Heart right ventricle (tissue), 16 donors: ENCODE data around the gene DHRS4L2. TPM values are rescaled to one million over a fixed set of nuclear protein-coding genes. Genes with fewer than 3 reads are reported as not detected.
"Not testable (repeated sequence)": the region's sequence is repeated elsewhere in the genome, so short reads cannot be mapped to it uniquely, and the experiment has no call there.

Experiments used
- ATAC-seq, 8 donors: fragments of 200-7000 bp; cut with Tn5 transposase; one replicate each; pipeline ENCODE4 v1.9.1; 2020; ENCODE audit warnings: mild to moderate bottlenecking in 8 of 8, moderate library complexity in 8 of 8, moderate number of reproducible peaks in 1 of 8
- DNase-seq, 2 donors: peaks; one replicate each; pipeline ENCODE4 v3.0.0-alpha.2; 2020
- H3K27ac ChIP-seq, 10 donors: fragments of 200-600 bp; sonication (generic) in 2 of 10; one replicate each; pipeline versions ENCODE4 v1.5.0 to v1.8.0; 2020 to 2022; ENCODE audit warnings: mild to moderate bottlenecking in 3 of 10
- H3K27me3 ChIP-seq, 7 donors: fragments of 200-600 bp; one replicate each; pipeline ENCODE4 v1.8.0; 2021 to 2022; ENCODE audit warnings: mild to moderate bottlenecking in 2 of 7
- H3K36me3 ChIP-seq, 9 donors: fragments of 200-600 bp; sonication (generic) in 1 of 9; one replicate each; pipeline versions ENCODE4 v1.5.0 to v1.8.0; 2020 to 2022; ENCODE audit warnings: mild to moderate bottlenecking in 2 of 9
- H3K4me1 ChIP-seq, 9 donors: fragments of 200-600 bp; sonication (generic) in 1 of 9; one replicate each; pipeline versions ENCODE4 v1.5.0 to v1.8.0; 2020 to 2022; ENCODE audit warnings: mild to moderate bottlenecking in 4 of 9
- H3K4me3 ChIP-seq, 10 donors: fragments of 200-600 bp; sonication (generic) in 2 of 10; one replicate each; pipeline versions ENCODE4 v1.5.0 to v1.8.0; 2020 to 2022; ENCODE audit warnings: mild to moderate bottlenecking in 7 of 10, moderate library complexity in 2 of 10
- H3K9me3 ChIP-seq, 11 donors: fragments of 200-600 bp in 10 of 11; sonication (generic) in 2 of 11; one replicate each; pipeline versions ENCODE4 v1.5.0 to v1.8.0; 2013 to 2022; ENCODE audit warnings: mild to moderate bottlenecking in 2 of 11, control low read depth in 1 of 11, moderate library complexity in 1 of 11
- CTCF ChIP-seq, 9 donors: fragments of 200-600 bp; sonication (generic) in 2 of 9; IDR thresholded peaks; one replicate each; pipeline versions ENCODE4 v1.5.0 to v1.8.0; 2021 to 2022; ENCODE audit warnings: antibody characterized with exemption in 9 of 9, mild to moderate bottlenecking in 5 of 9, moderate library complexity in 1 of 9
- WGBS, 2 donors: extraction: QIAGEN DNeasy Blood & Tissue Kit; methylation state at CpG; one replicate each; pipeline ENCODE4 v1.1.7; 2013; ENCODE audit warnings: inconsistent platforms in 1 of 2; 5-methylcytosine and 5-hydroxymethylcytosine counted together
- intact Hi-C, 10 donors: fragments of 100-400 bp; cut with DNase I; formaldehyde crosslinking; loops; one replicate each; pipeline versions ENCODE4 v1.11.1 to v1.14.2; 2022
- polyA plus RNA-seq, 2 donors: library from polyadenylated mRNA; stranded (reverse); fragments of 200-250 nt; gene quantifications; one replicate each; pipeline ENCODE4 v1.2.3, GENCODE V29; 2013
- total RNA-seq, 10 donors: library from RNA; stranded (reverse); fragmentation: NEBNext Ultra II Directional in 3 of 10; extraction: Animal tissue kit (Norgen Biotek cat#: 25700) in 3 of 10; gene quantifications; one replicate each; pipeline versions ENCODE4 v1.2.1 to v1.2.4, GENCODE V29; 2021 to 2023
- donor health status: Arrhythmogenic right ventricular cardiomyopathy.
- donor health status: ischemic (EF 13 %, LVEDD 7.1; RV severe dilation, severe dysfunction).
- donor health status: healthy with polysubstance abuse.
- donor health status: DM: no; HTN: yes; CAD: no.
- donor health status: DM: no; HTN: no; CAD: no.
- donor health status: ischemic (EF 25% LVEDD 6.9; RV normal size, moderate dysfunction).
- donor health status: ischemic (EF 25% LVEDD 5.7; RV mildly dilated, moderate dysfunction).
- donor health status: healthy.
- donor health status: DM: yes; HTN: yes; CAD: no.
- donor health status: Ischemic cardiomyopathy.
- donor health status: ischemic (EF 35%, LVEDD 5.7; RV mildly dilated, moderate dysfunction).
- donor health status: nonischemic (EF 11% LVEDD 7.7; RV severe dilation, severe dysfunction).
- donor health status: DM: yes; HTN: yes; CAD: no.
- donor health status: PGD.
- donor health status: ischemic (EF 29% LVEDD 5.4; RV normal size, mild dysfunction).
- donor health status: nonischemic (EF 23%, LVEDD 6.1; RV moderate dilation, normal function).

The DHRS4L2 gene
- total and polyA plus RNA-seq, 12 donors, result 22.9 to 52.4 (median 30.7) TPM

GRCh38 chr14:23953464-23954278 lies 35.1 kb upstream of the DHRS4L2 start, which contains the start of gene DHRS4:
TSS of gene DHRS4 (plus strand) at chr14:23953770. CDS start at chr14:23953789, 19 bp downstream.
- Histone ChIP-seq H3K27ac (peak within 1 kb of the TSS; percentile 63 to 95 (median 90)), H3K4me1 (peaks cover 0 to 28% (median 9%) of the 10 kb centered on the region in 9 donors), H3K4me3 (peak within 1 kb of the TSS; percentile 35 to 98 (median 80)), H3K36me3 (peaks cover 0 to 30% (median 0%) of the 10 kb centered on the region in 9 donors), H3K9me3 (peaks cover 0 to 15% (median 0%) of the 10 kb centered on the region in 11 donors), H3K27me3 (no peaks in the 10 kb centered on the region)
- peak; percentile 71 to 94 (median 89) for TF ChIP-seq CTCF (IDR thresholded peaks at IDR 0.05)
- intact Hi-C loops, result loop anchor here in 1 of 10 donors (1.0 kb wide), 1 partner anchor 321 kb away; no protein-coding TSS in a partner anchor
- ATAC-seq, result peak; percentile 97 to 99 (median 99)
- 0 to 1% methylated on average over 43 to 44 of the region's 44 CpGs for WGBS, 2 donors
- peak; percentile 81 to 87 for DNase-seq

GRCh38 chr14:23954279-23954614 lies 34.5 kb upstream of the DHRS4L2 start:
- H3K27me3 ChIP-seq, DNase-seq: not testable (repeated sequence)
- H3K36me3 ChIP-seq, result peaks cover 0 to 35% (median 0%) of the 10 kb centered on the region in 9 donors
- peaks cover 0 to 28% (median 9%) of the 10 kb centered on the region in 9 donors for H3K4me1 ChIP-seq
- peak in 1 of 9 donors; percentile 4 for TF ChIP-seq CTCF (IDR thresholded peaks at IDR 0.05)
- intact Hi-C loops, result loop anchor here in 1 of 10 donors (1.0 kb wide), 1 partner anchor 322 kb away; no protein-coding TSS in a partner anchor
- 17 to 21% methylated on average over 6 of the region's 6 CpGs for WGBS, 2 donors
- peak overlapping the region in 9 of 10 donors; percentile 77 to 95 (median 90) for H3K27ac ChIP-seq
- H3K9me3 ChIP-seq, result peaks cover 0 to 12% (median 0%) of the 10 kb centered on the region in 11 donors
- peak in 4 of 8 donors; percentile 1 to 14 (median 4) for ATAC-seq
- H3K4me3 ChIP-seq, result peak overlapping the region; percentile 35 to 98 (median 80)

- DNase-seq, result peak in 1 of 2 donors; percentile 24
- ATAC-seq, H3K27me3 ChIP-seq, H3K27ac ChIP-seq, H3K9me3 ChIP-seq: not testable (repeated sequence)
- WGBS, 2 donors, result 71 to 72% methylated on average over 15 to 19 of the region's 20 CpGs
- intact Hi-C loops, result loop anchor here in 1 of 10 donors (1.0 kb wide), 1 partner anchor 323 kb away; no protein-coding TSS in a partner anchor
- Histone ChIP-seq H3K4me3 (peak overlapping the region in 1 of 10 donors; percentile 92), H3K36me3 (peaks cover 0 to 42% (median 0%) of the 10 kb centered on the region in 9 donors), H3K4me1 (peaks cover 0 to 28% (median 9%) of the 10 kb centered on the region in 9 donors)
Observed at GRCh38 chr14:23954965-23955364, 33.8 kb upstream of the DHRS4L2 start.

- Histone ChIP-seq H3K36me3 (peaks cover 0 to 47% (median 0%) of the 10 kb centered on the region in 9 donors), H3K4me1 (peaks cover 0 to 28% (median 9%) of the 10 kb centered on the region in 9 donors)
- H3K9me3 ChIP-seq, H3K4me3 ChIP-seq, intact Hi-C loops, H3K27ac ChIP-seq, DNase-seq, H3K27me3 ChIP-seq, ATAC-seq: not testable (repeated sequence)
- WGBS, 2 donors, result 90 to 92% methylated on average over 2 of the region's 2 CpGs
Observed at GRCh38 chr14:23955811-23956210, 32.9 kb upstream of the DHRS4L2 start.

- H3K9me3 ChIP-seq, ATAC-seq, H3K4me3 ChIP-seq, H3K27ac ChIP-seq, intact Hi-C loops, DNase-seq, H3K27me3 ChIP-seq: not testable (repeated sequence)
- peaks cover 0 to 15% (median 9%) of the 10 kb centered on the region in 9 donors for H3K4me1 ChIP-seq
- H3K36me3 ChIP-seq, result peaks cover 0 to 47% (median 0%) of the 10 kb centered on the region in 9 donors
- WGBS, 2 donors, result 93 to 98% methylated on average over 9 of the region's 9 CpGs
Observed at GRCh38 chr14:23957913-23958569, 30.7 kb upstream of the DHRS4L2 start.

GRCh38 chr14:23960899-23961298 lies 27.8 kb upstream of the DHRS4L2 start:
- DNase-seq, H3K4me1 ChIP-seq, H3K9me3 ChIP-seq, H3K27ac ChIP-seq, ATAC-seq, intact Hi-C loops, H3K27me3 ChIP-seq, H3K4me3 ChIP-seq: not testable (repeated sequence)
- H3K36me3 ChIP-seq, result peaks cover 0 to 43% (median 0%) of the 10 kb centered on the region in 9 donors

GRCh38 chr14:23961704-23962103 lies 27.0 kb upstream of the DHRS4L2 start:
- 95 to 100% methylated on average over 1 of the region's 2 CpGs for WGBS, 2 donors
- H3K4me3 ChIP-seq, H3K27ac ChIP-seq, H3K4me1 ChIP-seq, intact Hi-C loops, H3K9me3 ChIP-seq, H3K27me3 ChIP-seq, ATAC-seq, DNase-seq: not testable (repeated sequence)
- peaks cover 0 to 35% (median 0%) of the 10 kb centered on the region in 9 donors for H3K36me3 ChIP-seq

GRCh38 chr14:23969130-23969480 lies 19.6 kb upstream of the DHRS4L2 start:
- H3K27me3 ChIP-seq, intact Hi-C loops, H3K9me3 ChIP-seq, DNase-seq, H3K27ac ChIP-seq, H3K4me1 ChIP-seq, ATAC-seq, H3K36me3 ChIP-seq: not testable (repeated sequence)
- WGBS, 2 donors, result 38 to 41% methylated on average over 1 of the region's 9 CpGs
- peak overlapping the region in 8 of 10 donors; percentile 38 to 63 (median 52) for H3K4me3 ChIP-seq
